Stimulated activated CD4-positive, alpha-beta T cell treated with anti-CD3 and anti-CD28 coated beads, Interleukin-12 subunit alpha, Interleukin-12 subunit beta, amount 100 ng/mL, for 4 hours (primary cell): ENCODE measurements around the gene CLDN15.
"Not testable (repeated sequence)": the region's sequence is repeated elsewhere in the genome, so short reads cannot be mapped to it uniquely, and the experiment has no call there.

ENCODE experiments used
- DNase-seq: peaks from one replicate; pipeline ENCODE4 v3.0.0-alpha.2; 2020

Gene CLDN15

GRCh38 chr7:101218236-101219125 is 19.1 kb downstream of the CLDN15 start:
- no peak for DNase-seq

DNA sequence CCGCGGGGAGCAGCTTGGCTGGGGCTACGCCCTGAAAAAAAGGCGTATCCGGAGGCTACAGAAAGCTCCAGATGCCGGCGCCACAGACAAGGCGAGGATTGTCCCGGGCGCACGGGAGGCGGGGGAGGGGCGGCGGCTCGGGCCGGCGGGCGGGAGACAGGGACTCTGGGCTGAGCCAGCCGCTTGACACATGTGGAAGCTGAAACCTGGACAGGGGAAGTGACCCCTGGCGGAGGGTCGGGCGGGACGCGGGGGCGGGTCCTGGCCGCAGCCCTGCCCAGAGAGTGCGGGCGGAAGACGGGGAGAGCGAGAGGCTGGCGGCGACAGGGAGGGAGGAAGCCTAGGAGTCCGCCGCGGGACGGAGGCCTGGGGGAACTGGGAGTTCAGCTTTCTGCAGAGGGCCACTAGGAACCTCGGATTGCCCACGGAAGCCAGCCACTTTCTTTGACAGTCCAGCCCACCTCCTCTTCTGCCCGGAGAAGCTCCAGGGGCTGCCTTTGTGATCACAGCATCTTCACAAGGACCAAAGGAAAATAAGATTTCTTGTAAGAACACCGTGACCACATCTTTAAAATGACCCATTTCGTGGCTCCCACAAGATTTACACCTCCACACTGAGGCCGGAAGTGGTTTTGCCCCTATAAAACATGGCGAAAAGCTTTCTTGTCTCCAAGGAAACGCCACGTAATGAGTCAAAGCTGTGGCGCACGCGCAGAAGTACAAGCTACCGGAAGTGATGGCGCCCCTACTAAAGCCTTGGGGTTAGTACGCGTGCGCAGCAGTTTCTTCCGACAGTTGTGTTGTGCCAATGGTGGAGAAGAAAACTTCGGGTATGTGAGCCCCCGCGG is 20.0 kb downstream of the CLDN15 start, which contains the start of the genes PLOD3 and ZNHIT1:
Gene PLOD3 (minus strand): TSS at position 194 of the 848 bp plus-strand sequence. CDS start 307 bp downstream, outside the sequence.
Gene ZNHIT1 (plus strand): TSS at position 778 of the 848 bp plus-strand sequence. CDS start 31 bp downstream, at position 809.
- DNase-seq = peak; percentile 92

DNA sequence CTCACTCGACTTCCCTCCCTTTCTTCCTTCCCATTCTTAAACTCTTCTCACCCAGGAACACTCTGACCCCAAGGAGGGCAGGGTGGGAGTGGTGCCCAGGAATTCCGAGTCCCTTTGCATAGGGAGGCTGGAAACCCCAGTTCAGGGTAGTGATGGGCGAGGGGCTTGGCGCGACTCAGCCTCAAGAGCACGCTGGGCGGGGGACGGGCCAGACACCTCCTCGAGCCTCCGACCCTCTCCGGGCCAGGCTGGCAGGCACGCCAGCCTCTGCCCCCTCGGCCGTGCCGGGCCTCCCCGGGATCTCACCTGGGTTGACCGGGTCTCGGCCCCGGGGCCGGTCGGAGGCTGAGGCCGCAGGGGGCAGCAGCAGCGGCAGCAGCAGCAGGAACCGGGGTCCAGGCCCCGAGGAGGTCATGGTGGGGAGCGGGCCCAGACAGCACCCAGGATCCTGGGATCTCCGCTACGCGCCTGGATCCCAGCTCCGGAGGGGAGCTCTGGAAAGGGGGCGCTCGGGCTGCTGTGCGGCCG is 20.7 kb downstream of the CLDN15 start:
- DNase-seq = no peak

GRCh38 chr7:101216001-101216859 is 21.4 kb downstream of the CLDN15 start:
- DNase-seq = no peak

DNA sequence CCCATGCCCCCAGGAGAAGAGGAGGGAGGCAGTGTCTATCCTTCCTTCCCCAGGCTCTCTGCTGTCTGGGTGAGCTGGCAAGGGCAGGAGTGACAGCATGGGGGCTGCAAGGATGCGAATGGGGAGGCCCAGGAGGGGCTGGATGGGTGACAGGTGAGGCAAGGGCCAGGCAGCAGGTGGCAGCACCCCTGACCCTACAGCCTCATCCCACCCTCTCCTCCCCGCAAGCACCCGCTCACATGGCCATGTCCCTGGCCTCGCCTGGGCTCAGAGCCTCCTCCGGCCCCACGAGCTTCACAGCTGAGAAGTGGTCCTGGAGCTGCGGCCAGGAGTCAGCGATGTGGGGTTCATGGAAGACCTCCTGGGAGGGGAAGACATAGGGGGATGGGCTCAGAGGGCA is 25.6 kb downstream of the CLDN15 start:
- DNase-seq = no peak

DNA sequence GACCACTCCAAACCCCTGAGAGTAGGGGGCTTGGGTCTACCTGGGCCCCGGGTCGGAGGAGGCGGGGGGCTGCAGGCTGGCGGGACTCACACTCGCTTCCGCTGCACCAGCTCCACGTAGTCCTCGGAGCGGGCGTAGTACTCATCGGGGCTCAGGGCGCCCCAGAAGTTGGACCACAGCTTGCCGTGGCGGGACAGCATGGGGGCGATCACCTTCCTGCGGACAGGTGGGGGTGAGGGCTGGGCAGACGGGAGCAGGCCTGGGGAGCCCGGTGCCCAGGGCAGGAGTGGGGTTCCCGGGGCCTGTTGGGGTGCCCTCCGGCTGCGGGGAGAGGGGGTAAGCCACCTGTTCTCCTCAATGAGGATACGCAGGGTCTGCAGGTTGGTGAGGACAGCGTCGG is 26.1 kb downstream of the CLDN15 start:
- DNase-seq = no peak

DNA sequence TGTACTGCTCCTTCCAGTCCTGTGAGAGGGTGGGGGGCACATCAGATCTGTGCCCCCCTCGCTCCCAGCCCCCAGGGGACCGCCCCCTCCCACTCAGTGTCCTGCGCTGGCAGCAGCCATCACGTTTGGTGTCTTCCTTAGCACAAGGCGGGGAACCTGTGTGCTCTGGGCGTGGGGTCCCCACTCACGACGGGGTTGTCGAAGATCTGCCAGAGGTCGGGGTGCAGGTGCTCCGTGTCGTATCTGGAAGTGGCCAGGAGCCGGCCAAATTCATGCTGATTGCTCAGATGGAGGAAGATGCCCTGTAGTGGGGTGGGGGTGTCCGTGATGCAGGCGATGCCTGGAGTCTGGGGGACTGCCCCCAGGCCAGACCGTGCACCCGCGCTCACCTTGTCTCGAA is 27.5 kb downstream of the CLDN15 start:
- no peak for DNase-seq

GRCh38 chr7:101208794-101209193 is 28.8 kb downstream of the CLDN15 start:
- DNase-seq = no peak

DNA sequence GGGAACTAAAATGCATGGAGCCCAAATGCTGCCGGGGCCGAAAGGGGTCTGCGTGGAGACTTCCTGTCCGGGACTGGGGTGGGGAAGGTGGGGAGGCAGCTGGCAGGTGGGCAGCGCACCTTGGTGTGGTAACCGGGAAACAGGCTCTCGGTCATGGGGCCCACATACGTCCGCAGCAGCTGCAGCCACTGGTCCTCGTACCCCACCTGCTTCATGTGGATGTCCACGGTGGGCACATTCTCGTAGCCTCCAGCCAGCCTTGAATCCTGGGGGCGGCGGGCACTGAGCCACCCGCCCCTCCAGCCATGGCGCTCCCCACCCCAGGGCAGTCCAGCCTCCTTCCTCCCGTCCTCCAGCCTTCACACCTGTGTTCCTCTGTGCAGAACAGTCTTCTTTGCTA is 30.1 kb downstream of the CLDN15 start:
- no peak for DNase-seq

GRCh38 chr7:101206665-101207042 is 30.9 kb downstream of the CLDN15 start:
- no peak for DNase-seq

GRCh38 chr7:101205901-101206664 is 31.5 kb downstream of the CLDN15 start:
- no peak for DNase-seq

GRCh38 chr7:101203740-101204738 is 33.6 kb downstream of the CLDN15 start:
- not testable (repeated sequence) for DNase-seq

GRCh38 chr7:101202603-101202918 is 35.0 kb downstream of the CLDN15 start:
- DNase-seq = no peak

- DNase-seq = no peak
These were observed 35.7 kb downstream of the CLDN15 start for GRCh38 chr7:101201695-101202602.

- no peak for DNase-seq
These were observed 36.6 kb downstream of the CLDN15 start, which contains the start of gene MOGAT3 for GRCh38 chr7:101200862-101201599. MOGAT3 (minus strand) TSS chr7:101201036; CDS start chr7:101200854, 182 bp downstream.

- DNase-seq = no peak
These were observed 37.1 kb downstream of the CLDN15 start for GRCh38 chr7:101200504-101200861.

GRCh38 chr7:101199522-101199921 is 38.1 kb downstream of the CLDN15 start:
- DNase-seq = not testable (repeated sequence)

DNA sequence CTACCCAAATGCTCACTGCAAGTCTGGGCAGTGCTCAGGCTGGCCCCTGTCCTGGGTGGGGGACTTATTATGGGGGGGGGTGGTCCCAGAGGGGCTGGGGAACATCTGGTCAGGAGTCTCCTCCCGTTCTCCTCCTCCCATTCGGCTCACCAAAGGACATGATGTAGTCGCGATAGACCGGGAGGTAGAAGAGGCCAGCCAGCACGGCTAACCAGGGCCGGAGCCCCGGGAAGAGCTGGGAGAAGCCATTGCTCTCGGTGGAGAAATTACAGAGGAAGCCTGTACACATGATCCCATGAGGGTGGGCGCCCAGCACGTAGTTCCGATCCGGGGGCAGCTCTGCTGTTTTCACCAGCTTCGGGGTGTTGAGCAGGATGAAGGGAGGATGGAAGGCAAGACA is 39.1 kb downstream of the CLDN15 start:
- DNase-seq = no peak

DNA sequence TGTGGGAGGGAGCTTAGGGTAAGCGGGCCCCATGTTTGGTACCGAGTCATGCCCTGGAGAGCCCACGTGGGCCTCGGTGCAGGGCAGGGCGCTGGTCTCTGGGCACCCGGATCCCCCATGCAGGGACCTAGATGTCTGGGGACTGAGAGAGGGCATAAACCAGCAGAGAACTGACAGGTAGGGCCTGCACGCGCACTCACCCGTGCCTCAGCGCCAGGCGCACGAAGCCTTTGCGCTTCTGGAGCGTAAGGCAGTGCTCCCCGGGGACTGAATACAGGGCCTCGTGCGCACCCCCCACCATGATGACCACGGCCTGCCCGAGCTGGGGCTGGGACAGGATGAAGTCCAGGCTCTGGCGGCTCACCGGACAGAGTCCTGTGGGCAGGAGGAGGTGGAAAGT is 39.6 kb downstream of the CLDN15 start:
- DNase-seq = no peak
